ENCODE data around the gene PPP1R1B.

DNA sequence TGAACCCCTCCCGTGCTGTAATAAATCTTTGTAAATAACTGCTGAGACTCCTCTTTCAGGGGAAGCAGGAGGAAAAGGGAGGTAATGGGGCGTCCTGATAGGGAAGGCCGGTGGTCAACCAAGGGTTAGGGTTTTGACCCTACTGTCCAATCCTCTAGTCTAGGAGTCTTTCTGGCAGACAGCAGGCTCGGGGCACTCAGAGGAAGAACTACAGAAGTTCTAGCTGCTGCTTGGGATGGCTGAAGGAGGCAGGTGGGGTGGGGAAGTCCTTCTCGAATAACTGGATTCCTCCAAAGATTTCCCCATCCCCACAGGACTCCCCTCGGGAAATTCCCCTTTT, 9.8 kb downstream of the PPP1R1B start:
- TF ChIP-seq, protein P1, sequence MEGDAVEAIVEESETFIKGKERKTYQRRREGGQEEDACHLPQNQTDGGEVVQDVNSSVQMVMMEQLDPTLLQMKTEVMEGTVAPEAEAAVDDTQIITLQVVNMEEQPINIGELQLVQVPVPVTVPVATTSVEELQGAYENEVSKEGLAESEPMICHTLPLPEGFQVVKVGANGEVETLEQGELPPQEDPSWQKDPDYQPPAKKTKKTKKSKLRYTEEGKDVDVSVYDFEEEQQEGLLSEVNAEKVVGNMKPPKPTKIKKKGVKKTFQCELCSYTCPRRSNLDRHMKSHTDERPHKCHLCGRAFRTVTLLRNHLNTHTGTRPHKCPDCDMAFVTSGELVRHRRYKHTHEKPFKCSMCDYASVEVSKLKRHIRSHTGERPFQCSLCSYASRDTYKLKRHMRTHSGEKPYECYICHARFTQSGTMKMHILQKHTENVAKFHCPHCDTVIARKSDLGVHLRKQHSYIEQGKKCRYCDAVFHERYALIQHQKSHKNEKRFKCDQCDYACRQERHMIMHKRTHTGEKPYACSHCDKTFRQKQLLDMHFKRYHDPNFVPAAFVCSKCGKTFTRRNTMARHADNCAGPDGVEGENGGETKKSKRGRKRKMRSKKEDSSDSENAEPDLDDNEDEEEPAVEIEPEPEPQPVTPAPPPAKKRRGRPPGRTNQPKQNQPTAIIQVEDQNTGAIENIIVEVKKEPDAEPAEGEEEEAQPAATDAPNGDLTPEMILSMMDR (IDR thresholded peaks at IDR 0.05) = no peak
- no peak for TF ChIP-seq POLR2A (IDR thresholded peaks at IDR 0.05)

All from adrenal gland (tissue), 5 donors.